Measurements from ENCODE around the gene ARHGAP23.
"Not testable (repeated sequence)": the region's sequence is repeated elsewhere in the genome, so short reads cannot be mapped to it uniquely, and the experiment has no call there.

GRCh38 chr17:38474666-38475065 is 46.4 kb downstream of the ARHGAP23 start:
- not testable (repeated sequence) for TF ChIP-seq POLR2A (IDR thresholded peaks at IDR 0.05; ENCODE audit: low read length); GATA1 (IDR thresholded peaks at IDR 0.05; ENCODE audit: low read depth, low read length)

Measured in erythroblast (primary cell).